Sigmoid colon (tissue), 3 donors: ENCODE results near the gene RSPRY1.

ENCODE experiments used
- CTCF ChIP-seq, 4 experiments: fragments of 450-650 bp in 3 of 4; fragments of 200-600 bp in 1 of 4; IDR thresholded peaks; one replicate each; pipeline ENCODE4 v1.5.1; 2016 to 2019; ENCODE audit warnings: antibody characterized with exemption in 4 of 4, mild to moderate bottlenecking in 3 of 4, moderate library complexity in 2 of 4
- POLR2A ChIP-seq, 2 donors: fragments of 450-650 bp; IDR thresholded peaks; one replicate each; pipeline ENCODE4 v1.6.1; 2016; ENCODE audit warnings: antibody characterized with exemption in 2 of 2, mild to moderate bottlenecking in 2 of 2, moderate library complexity in 2 of 2

GRCh38 chr16:57260294-57260929 is 74.3 kb downstream of the RSPRY1 start:
- TF ChIP-seq POLR2A (IDR thresholded peaks at IDR 0.05) (no peak), CTCF (IDR thresholded peaks at IDR 0.05) (no peak)
